Transverse colon (tissue), 4 donors: ENCODE results near the gene HSPA1A. TPM values are rescaled to one million over a fixed set of nuclear protein-coding genes. Genes with fewer than 3 reads are reported as not detected.

ENCODE experiments used
- DNase-seq: peaks from one replicate; pipeline ENCODE4 v3.0.0-alpha.2; 2019
- H3K27ac ChIP-seq, 4 donors: fragments of 200-600 bp; sonication (generic); 2 replicates each; pipeline ENCODE4 v1.5.1; 2016 to 2018; ENCODE audit warnings: inconsistent platforms in 4 of 4
- H3K27me3 ChIP-seq: fragments of 200-600 bp; sonication (generic); 2 replicates; pipeline ENCODE4 v1.5.1; 2017; ENCODE audit warnings: inconsistent platforms
- H3K36me3 ChIP-seq, 4 donors: fragments of 200-600 bp; sonication (generic); 2 replicates each; pipeline ENCODE4 v1.5.1; 2017 to 2019; ENCODE audit warnings: inconsistent platforms in 4 of 4
- H3K4me1 ChIP-seq, 4 donors: fragments of 200-600 bp; sonication (generic); 2 replicates each; pipeline ENCODE4 v1.5.1; 2017 to 2020; ENCODE audit warnings: inconsistent platforms in 4 of 4
- H3K4me3 ChIP-seq, 4 donors: fragments of 200-600 bp; sonication (generic); 1 replicate in 1 of 4; 2 replicates in 3 of 4; pipeline versions ENCODE4 v1.5.1 to v1.6.1; 2017 to 2019; ENCODE audit warnings: inconsistent platforms in 4 of 4
- H3K9me3 ChIP-seq, 2 donors: fragments of 200-600 bp; sonication (generic); 2 replicates each; pipeline ENCODE4 v1.5.1; 2017 to 2019; ENCODE audit warnings: inconsistent platforms in 2 of 2
- EP300 ChIP-seq: sonication (generic); formaldehyde crosslinking; IDR thresholded peaks from one replicate; pipeline ENCODE4 v1.6.1; 2017; ENCODE audit warnings: antibody characterized with exemption, low read depth
- POLR2A ChIP-seq: fragments of 450-650 bp; IDR thresholded peaks from one replicate; pipeline ENCODE4 v1.6.1; 2016; ENCODE audit warnings: antibody characterized with exemption, mild to moderate bottlenecking, moderate library complexity
- POLR2AphosphoS5 ChIP-seq, 3 donors: sonication (generic); formaldehyde crosslinking; IDR thresholded peaks; one replicate each; pipeline ENCODE4 v1.6.1; 2016; ENCODE audit warnings: antibody characterized with exemption in 3 of 3
- WGBS, 2 donors: methylation state at CpG; one replicate each; pipeline ENCODE4 v1.1.5; 2018; ENCODE audit warnings: low coverage in 1 of 2; 5-methylcytosine and 5-hydroxymethylcytosine counted together
- in situ Hi-C, 4 donors: fragments of 200-750 bp; cut with MboI; loops; one replicate each; pipeline versions ENCODE4 v1.15.0 to v1.15.1; 2017; ENCODE audit warnings: low sequenced_read_pairs in 3 of 4, low pct_ligation_motif_present in 1 of 4, low pct_unique_long_range_greater_than_20kb in 1 of 4
- intact Hi-C: fragments of 100-400 bp; cut with DNase I; formaldehyde crosslinking; loops from one replicate; pipeline ENCODE4 v1.15.1; 2023; ENCODE audit warnings: low total_unique reads
- total RNA-seq, 4 donors: library from RNA; depleted of rRNA; stranded (reverse); fragments of >200 nt; gene quantifications; one replicate each; pipeline ENCODE4 v1.1.0, GENCODE V29; 2016
- TF ChIP-seq, protein P1 (sequence below), 5 experiments: fragments of 200-600 bp in 3 of 5; fragments of 450-650 bp in 2 of 5; sonication (generic) in 3 of 5; IDR thresholded peaks; 1 replicate in 2 of 5; 2 replicates in 3 of 5; pipeline ENCODE4 v1.5.1; 2016 to 2017; ENCODE audit warnings: antibody characterized with exemption in 5 of 5, inconsistent platforms in 3 of 5, mild to moderate bottlenecking in 2 of 5, moderate library complexity in 1 of 5

The HSPA1A gene
- total RNA-seq, 4 donors from 2014 or later = 192 to 247 (median 221) TPM

DNA sequence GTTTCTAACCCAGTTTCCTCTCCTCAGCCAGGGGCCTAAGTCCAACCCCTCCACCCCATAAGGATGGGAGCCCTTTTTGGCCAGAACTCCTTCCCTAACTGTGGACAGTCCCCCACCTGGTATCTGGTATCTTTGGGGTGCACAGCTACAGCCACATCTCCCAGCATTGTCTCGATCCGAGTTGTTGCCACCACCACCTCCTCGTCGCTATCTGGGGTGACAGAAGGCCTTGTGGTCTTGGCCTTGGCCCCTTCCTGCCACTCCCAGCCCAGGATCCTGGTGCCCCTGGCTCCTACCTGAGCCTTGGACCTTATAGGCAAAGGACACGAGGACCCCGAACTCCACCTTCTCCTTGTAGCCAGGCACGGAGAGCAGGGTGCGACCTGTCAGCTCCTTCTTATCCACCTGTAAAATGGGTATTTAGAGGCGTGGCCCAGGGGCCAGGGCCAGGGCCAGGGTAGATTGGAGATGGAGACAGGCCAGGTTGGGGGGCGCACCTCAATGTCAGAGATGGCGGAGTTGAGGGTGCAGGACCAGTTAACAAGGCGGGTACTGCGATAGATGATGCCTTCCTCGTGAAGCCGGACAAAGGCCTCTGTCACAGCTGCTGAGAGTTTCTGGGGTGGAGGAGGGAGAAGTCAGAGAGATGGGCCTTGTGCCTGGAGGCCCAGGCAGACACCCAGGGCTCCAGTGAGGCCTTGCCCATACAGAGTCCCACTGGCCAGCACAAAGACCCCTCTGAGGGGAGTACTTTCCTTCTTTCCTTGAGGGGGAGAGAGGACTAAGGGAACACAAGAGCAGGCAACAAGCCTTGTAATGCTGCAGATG, 31.0 kb upstream of the HSPA1A start:
- peaks cover 0 to 25% (median 8%) of the 10 kb centered on the region in 4 donors for H3K36me3 ChIP-seq
- in situ Hi-C loops = no loop called here
- intact Hi-C loops = no loop called here
- DNase-seq = no peak
- H3K4me3 ChIP-seq = no peak overlapping the region
- WGBS, 2 donors = 95% methylated on average over 15 of the region's 15 CpGs; no CpG with 5 or more reads in 1 of the 2 donors
- H3K9me3 ChIP-seq = no peaks in the 10 kb centered on the region
- no peak overlapping the region for H3K27ac ChIP-seq
- TF ChIP-seq POLR2AphosphoS5 (IDR thresholded peaks at IDR 0.05) = no peak
- no peaks in the 10 kb centered on the region for H3K27me3 ChIP-seq
- no peaks in the 10 kb centered on the region for H3K4me1 ChIP-seq

DNA sequence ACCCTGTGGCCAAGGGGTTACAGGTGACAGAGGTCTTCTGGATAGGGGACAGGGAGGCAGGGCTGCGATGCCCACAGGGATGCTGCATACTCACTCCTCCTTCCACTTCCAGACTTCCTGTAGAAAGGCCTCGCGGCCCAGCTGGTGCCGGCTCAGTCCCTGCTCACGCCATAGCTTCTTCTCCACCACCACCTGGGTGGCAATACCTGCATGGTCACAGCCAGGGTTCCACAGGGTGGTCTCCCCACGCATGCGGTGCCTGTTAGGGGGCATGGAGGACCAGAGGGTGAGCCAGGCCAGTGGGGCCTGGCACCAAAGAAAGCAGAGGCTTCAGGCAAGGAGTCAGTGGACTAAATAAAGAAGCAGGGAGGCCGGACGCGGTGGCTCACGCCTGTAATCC, 29.9 kb upstream of the HSPA1A start:
- TF ChIP-seq POLR2AphosphoS5 (IDR thresholded peaks at IDR 0.05) (no peak), EP300 (no peak), POLR2A (no peak)
- TF ChIP-seq, protein P1, sequence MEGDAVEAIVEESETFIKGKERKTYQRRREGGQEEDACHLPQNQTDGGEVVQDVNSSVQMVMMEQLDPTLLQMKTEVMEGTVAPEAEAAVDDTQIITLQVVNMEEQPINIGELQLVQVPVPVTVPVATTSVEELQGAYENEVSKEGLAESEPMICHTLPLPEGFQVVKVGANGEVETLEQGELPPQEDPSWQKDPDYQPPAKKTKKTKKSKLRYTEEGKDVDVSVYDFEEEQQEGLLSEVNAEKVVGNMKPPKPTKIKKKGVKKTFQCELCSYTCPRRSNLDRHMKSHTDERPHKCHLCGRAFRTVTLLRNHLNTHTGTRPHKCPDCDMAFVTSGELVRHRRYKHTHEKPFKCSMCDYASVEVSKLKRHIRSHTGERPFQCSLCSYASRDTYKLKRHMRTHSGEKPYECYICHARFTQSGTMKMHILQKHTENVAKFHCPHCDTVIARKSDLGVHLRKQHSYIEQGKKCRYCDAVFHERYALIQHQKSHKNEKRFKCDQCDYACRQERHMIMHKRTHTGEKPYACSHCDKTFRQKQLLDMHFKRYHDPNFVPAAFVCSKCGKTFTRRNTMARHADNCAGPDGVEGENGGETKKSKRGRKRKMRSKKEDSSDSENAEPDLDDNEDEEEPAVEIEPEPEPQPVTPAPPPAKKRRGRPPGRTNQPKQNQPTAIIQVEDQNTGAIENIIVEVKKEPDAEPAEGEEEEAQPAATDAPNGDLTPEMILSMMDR (IDR thresholded peaks at IDR 0.05) = no peak
- H3K4me1 ChIP-seq = no peaks in the 10 kb centered on the region
- no peaks in the 10 kb centered on the region for H3K27me3 ChIP-seq
- H3K4me3 ChIP-seq = no peak overlapping the region
- H3K27ac ChIP-seq = no peak overlapping the region
- in situ Hi-C loops = no loop called here
- H3K36me3 ChIP-seq = peaks cover 0 to 18% (median 8%) of the 10 kb centered on the region in 4 donors
- DNase-seq = no peak
- H3K9me3 ChIP-seq = no peaks in the 10 kb centered on the region
- intact Hi-C loops = no loop called here
- WGBS, 2 donors = 97 to 98% methylated on average over 6 to 11 of the region's 11 CpGs

DNA sequence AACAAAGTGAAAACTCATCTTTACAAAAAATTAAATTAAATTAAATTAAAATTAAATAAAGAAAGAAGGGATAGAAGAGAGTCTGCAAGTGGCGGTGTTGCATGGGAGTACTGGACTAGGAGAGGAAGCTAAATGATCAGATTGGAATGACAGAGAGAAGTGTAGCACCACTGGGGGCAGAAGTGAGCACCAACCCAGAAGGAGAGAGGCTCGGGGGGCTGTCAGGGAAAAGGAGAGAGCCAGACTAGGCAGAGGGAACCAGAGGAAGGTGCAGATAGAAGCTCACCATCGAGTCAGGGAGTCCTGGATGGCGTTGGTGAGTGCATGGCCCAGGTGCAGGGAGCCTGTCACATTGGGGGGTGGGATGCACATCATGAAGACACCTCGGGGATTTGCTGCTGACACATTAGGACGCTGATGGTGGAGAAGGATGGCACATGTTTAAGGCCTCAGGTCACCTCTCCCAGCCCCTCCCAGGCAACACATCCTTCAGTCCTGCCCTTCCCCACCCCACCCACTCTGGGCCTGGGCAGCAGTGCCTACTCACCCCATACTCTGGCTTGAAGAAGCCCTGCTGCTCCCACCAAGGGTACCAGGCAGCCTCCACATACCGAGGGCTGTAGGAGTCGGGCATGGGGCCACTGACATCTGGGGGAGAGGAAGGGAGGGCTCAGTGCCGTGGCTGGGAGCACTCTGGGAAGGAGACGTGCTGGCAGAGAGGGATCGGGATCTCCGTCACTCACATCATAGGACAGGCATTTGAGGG, 23.8 kb upstream of the HSPA1A start:
- intact Hi-C loops (no loop called here), in situ Hi-C loops (no loop called here)
- Histone ChIP-seq H3K27ac (no peak overlapping the region), H3K36me3 (peaks cover 0 to 7% (median 3%) of the 10 kb centered on the region in 4 donors), H3K4me3 (no peak overlapping the region), H3K4me1 (peaks cover 12 to 19% (median 15%) of the 10 kb centered on the region in 4 donors), H3K9me3 (no peaks in the 10 kb centered on the region), H3K27me3 (no peaks in the 10 kb centered on the region)
- WGBS, 2 donors = 57 to 73% methylated on average over 6 to 12 of the region's 12 CpGs
- no peak for DNase-seq
- TF ChIP-seq, protein P1 (IDR thresholded peaks at IDR 0.05) = peak; percentile 44 to 65 (median 50)
- no peak for TF ChIP-seq POLR2AphosphoS5 (IDR thresholded peaks at IDR 0.05)

DNA sequence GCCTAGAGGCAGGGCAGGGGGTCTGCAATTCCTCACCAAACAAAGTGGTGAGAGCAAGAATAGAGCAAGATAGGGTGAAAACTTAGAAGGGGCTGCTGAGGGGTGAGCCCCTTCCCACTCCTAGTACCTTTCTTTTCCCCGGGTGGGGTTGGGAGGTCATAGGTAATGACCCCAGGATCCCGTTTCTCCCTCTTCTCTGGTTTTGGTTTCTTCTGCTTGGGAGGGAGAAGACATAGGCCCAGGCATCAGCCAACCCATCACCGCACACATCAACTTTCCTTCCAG, 23.3 kb upstream of the HSPA1A start:
- H3K9me3 ChIP-seq = no peaks in the 10 kb centered on the region
- H3K4me1 ChIP-seq = peaks cover 12 to 19% (median 15%) of the 10 kb centered on the region in 4 donors
- H3K4me3 ChIP-seq = no peak overlapping the region
- intact Hi-C loops = no loop called here
- in situ Hi-C loops = no loop called here
- peaks cover 0 to 7% (median 3%) of the 10 kb centered on the region in 4 donors for H3K36me3 ChIP-seq
- TF ChIP-seq EP300 (no peak), POLR2AphosphoS5 (IDR thresholded peaks at IDR 0.05) (no peak), POLR2A (no peak)
- TF ChIP-seq, protein P1 (IDR thresholded peaks at IDR 0.05) = no peak
- no peak overlapping the region for H3K27ac ChIP-seq
- no peaks in the 10 kb centered on the region for H3K27me3 ChIP-seq
- 82% methylated on average over 3 of the region's 3 CpGs; no CpG with 5 or more reads in 1 of the 2 donors for WGBS, 2 donors
- no peak for DNase-seq
